K562 (cell line): Measurements from ENCODE around the gene NDUFS8. TPM values are rescaled to one million over a fixed set of nuclear protein-coding genes. Genes with fewer than 3 reads are reported as not detected.

Experiments
- ASH1L ChIP-seq: fragments of 450-650 bp; IDR thresholded peaks from 2 replicates; pipeline ENCODE4 v1.6.1; 2018; ENCODE audit warnings: borderline replicate concordance, mild to moderate bottlenecking, low read depth; ENCODE audit not compliant: partially characterized antibody
- ATF1 ChIP-seq, 2 experiments: fragments of 450-650 bp in 1 of 2; IDR thresholded peaks; 2 replicates each; pipeline ENCODE4 v1.6.1; 2016; ENCODE audit warnings: missing compliant biosample characterization in 1 of 2, missing genetic modification characterization in 1 of 2
- CGGBP1 ChIP-seq: fragments of 250-450 bp; sonication (Bioruptor Pico); IDR thresholded peaks from 2 replicates; pipeline ENCODE4 v1.9.0; 2021; ENCODE audit warnings: mild to moderate bottlenecking
- CREB5 ChIP-seq: fragments of 250-450 bp; sonication (Bioruptor Pico); IDR thresholded peaks from 2 replicates; pipeline ENCODE4 v1.5.0; 2020; ENCODE audit warnings: mild to moderate bottlenecking
- DMBX1 ChIP-seq: fragments of 250-450 bp; sonication (Bioruptor Pico); IDR thresholded peaks from 2 replicates; pipeline ENCODE4 v1.8.0; 2022; ENCODE audit warnings: inconsistent platforms, mild to moderate bottlenecking, moderate library complexity, borderline replicate concordance
- EHMT2 ChIP-seq: fragments of 450-650 bp; IDR thresholded peaks from 2 replicates; pipeline ENCODE4 v1.6.1; 2018; ENCODE audit warnings: antibody characterized with exemption
- ESRRA ChIP-seq: fragments of 450-650 bp; IDR thresholded peaks from 2 replicates; pipeline ENCODE4 v1.6.1; 2014; ENCODE audit warnings: low read depth, mild to moderate bottlenecking, moderate library complexity, borderline replicate concordance
- HNRNPH1 ChIP-seq: fragments of 200-400 bp; formaldehyde crosslinking; optimal IDR thresholded peaks from 2 replicates; pipeline ENCODE3; 2017; ENCODE audit warnings: low read depth, mild to moderate bottlenecking, low read length, moderate library complexity
- RERE ChIP-seq: sonication (generic); formaldehyde crosslinking; IDR thresholded peaks from 2 replicates; pipeline ENCODE4 v1.8.0; 2023; ENCODE audit warnings: missing genetic modification reagents, mild to moderate bottlenecking, borderline replicate concordance
- RNF219 ChIP-seq: fragments of 250-450 bp; sonication (Bioruptor Pico); IDR thresholded peaks from 2 replicates; pipeline ENCODE4 v1.5.0; 2022; ENCODE audit warnings: mild to moderate bottlenecking
- STAT6 ChIP-seq: sonication (generic); formaldehyde crosslinking; IDR thresholded peaks from 2 replicates; pipeline ENCODE4 v1.8.1; 2023; ENCODE audit warnings: mild to moderate bottlenecking, missing genetic modification reagents
- U2AF2 ChIP-seq: fragments of 200-400 bp; formaldehyde crosslinking; optimal IDR thresholded peaks from 2 replicates; pipeline ENCODE3; 2017; ENCODE audit warnings: low read depth, mild to moderate bottlenecking, low read length
- ZKSCAN8 ChIP-seq: fragments of 200-800 bp; sonication (Bioruptor generic); IDR thresholded peaks from 2 replicates; pipeline ENCODE4 v1.6.1; 2016; ENCODE audit warnings: missing genetic modification characterization, missing compliant biosample characterization
- ZNF696 ChIP-seq: fragments of 250-450 bp; sonication (Bioruptor Pico); conservative IDR thresholded peaks from 2 replicates; pipeline ENCODE4 v1.4.0; 2020; ENCODE audit warnings: mild to moderate bottlenecking, moderate library complexity
- polyA plus RNA-seq, 8 experiments: library from polyadenylated mRNA; depleted of rRNA in 4 of 8; stranded (reverse) in 5 of 8; unstranded in 3 of 8; fragments of >200 nt; fragmentation: Nextera tagmentation in 2 of 8; fragmentation: Illumina TruSeq in 1 of 8; extraction: Ambion mirVana in 2 of 8; extraction: Trizol in 1 of 8; gene quantifications; 2 replicates each; pipeline versions ENCODE4 v1.2.1 to v1.2.3, GENCODE V29; 2011 to 2014; ENCODE audit warnings: inconsistent platforms in 1 of 8, missing spikeins in 1 of 8
- total RNA-seq, 7 experiments: library from RNA; depleted of rRNA in 6 of 7; stranded (reverse); fragments of >200 nt in 6 of 7; fragmentation: Illumina TruSeq in 2 of 7; extraction: Trizol in 2 of 7; gene quantifications; 2 replicates each; pipeline versions ENCODE4 v1.2.1 to v1.2.3, GENCODE V29; 2011 to 2021; ENCODE audit warnings: low replicate concordance in 1 of 7

Gene NDUFS8
- total and polyA plus RNA-seq, 9 of the 15 experiments (the other 6 are each of a cell fraction or from before 2014, with no cell fraction given) = 36.5 to 351 (median 101) TPM

GRCh38 chr11:68030318-68031143 is at the start of gene NDUFS8 (continued):
- TF ChIP-seq RNF219 (CRISPR knock-in tag) (no peak), ESRRA (peak; percentile 94; the same call in 1 of the 2 replicates), DMBX1 (CRISPR knock-in tag) (no peak), ATF1 (CRISPR knock-in tag; IDR thresholded peaks at IDR 0.05) (no peak), ATF1 (tag; IDR thresholded peaks at IDR 0.05) (peak; percentile 70), ZNF696 (CRISPR knock-in tag) (no peak), RERE (CRISPR knock-in tag) (no peak), EHMT2 (no peak), ASH1L (peak; percentile 92), STAT6 (CRISPR knock-in tag) (0 out of 2 replicates have a peak, but pooled peaks have one; percentile 30), HNRNPH1 (no peak), ZKSCAN8 (no peak), CREB5 (CRISPR knock-in tag) (no peak), CGGBP1 (CRISPR knock-in tag) (no peak), U2AF2 (no peak)
